GM18508 (cell line): ENCODE data around the gene PNPLA8.

Experiments used
- ATAC-seq: cut with Tn5 transposase; IDR thresholded peaks from one replicate; pipeline ENCODE4 v1.9.1; 2021; ENCODE audit warnings: moderate number of reproducible peaks; ENCODE audit not compliant: insufficient read depth, unreplicated experiment

PNPLA8 gene

GRCh38 chr7:108451296-108451848 lies 74.6 kb downstream of the PNPLA8 start:
- ATAC-seq, result no peak

- ATAC-seq, result no peak
These were observed 75.8 kb downstream of the PNPLA8 start for GRCh38 chr7:108450160-108450559.

- no peak for ATAC-seq
These were observed 76.4 kb downstream of the PNPLA8 start for GRCh38 chr7:108449521-108449920.

GRCh38 chr7:108448584-108449505 lies 77.1 kb downstream of the PNPLA8 start:
- no peak for ATAC-seq

GRCh38 chr7:108442039-108442568 lies 83.8 kb downstream of the PNPLA8 start:
- no peak for ATAC-seq

- ATAC-seq, result no peak
These were observed 84.5 kb downstream of the PNPLA8 start for GRCh38 chr7:108441392-108441955.

- ATAC-seq, result no peak
These were observed 85.3 kb downstream of the PNPLA8 start for GRCh38 chr7:108440613-108441012.

GRCh38 chr7:108436906-108437305 lies 89.0 kb downstream of the PNPLA8 start:
- ATAC-seq, result no peak

GRCh38 chr7:108434010-108434409 lies 91.9 kb downstream of the PNPLA8 start:
- ATAC-seq, result no peak

GRCh38 chr7:108431099-108431498 lies 94.8 kb downstream of the PNPLA8 start:
- no peak for ATAC-seq

- ATAC-seq, result no peak
These were observed 95.3 kb downstream of the PNPLA8 start for GRCh38 chr7:108430664-108431063.

GRCh38 chr7:108427766-108428165 lies 98.2 kb downstream of the PNPLA8 start:
- ATAC-seq, result no peak

GRCh38 chr7:108425714-108426275 lies 100.1 kb downstream of the PNPLA8 start:
- no peak for ATAC-seq

- no peak for ATAC-seq
These were observed 101.9 kb downstream of the PNPLA8 start for GRCh38 chr7:108424013-108424412.

- ATAC-seq, result no peak
These were observed 102.6 kb downstream of the PNPLA8 start for GRCh38 chr7:108423089-108423989.

GRCh38 chr7:108421720-108422331 lies 104.1 kb downstream of the PNPLA8 start:
- no peak for ATAC-seq
